T-helper 17 cell (primary cell): ENCODE data around the gene NUMB. TPM values are rescaled to one million over a fixed set of nuclear protein-coding genes. Genes with fewer than 3 reads are reported as not detected.
"Not testable (repeated sequence)": the region's sequence is repeated elsewhere in the genome, so short reads cannot be mapped to it uniquely, and the experiment has no call there.

Experiments
- ATAC-seq: fragments of 150-1000 bp; cut with Tn5 transposase; 2 replicates; pipeline ENCODE4 v1.10.0; 2021; ENCODE audit warnings: mild to moderate bottlenecking, moderate library complexity
- DNase-seq, 3 donors: peaks; one replicate each; pipeline versions ENCODE4 v3.0.0 to v3.0.0-alpha.2; 2020 to 2021
- H3K9me3 ChIP-seq: one replicate; pipeline ENCODE4 v1.7.0; 2013; ENCODE audit warnings: low read length, mild to moderate bottlenecking; ENCODE audit not compliant: control insufficient read depth, poor library complexity, severe bottlenecking
- H3K27ac Mint-ChIP-seq: one replicate; pipeline ENCODE4 v1.8.0; 2022; ENCODE audit warnings: mild to moderate bottlenecking, moderate library complexity, mixed read lengths
- H3K27me3 Mint-ChIP-seq: one replicate; pipeline ENCODE4 v1.8.0; 2022; ENCODE audit warnings: mixed read lengths
- H3K36me3 Mint-ChIP-seq: one replicate; pipeline ENCODE4 v1.8.0; 2022; ENCODE audit warnings: low read depth, mixed read lengths
- H3K4me1 Mint-ChIP-seq: one replicate; pipeline ENCODE4 v1.8.0; 2022; ENCODE audit warnings: mild to moderate bottlenecking, mixed read lengths
- H3K4me3 Mint-ChIP-seq: one replicate; pipeline ENCODE4 v1.8.0; 2022; ENCODE audit warnings: mild to moderate bottlenecking, moderate library complexity, mixed read lengths
- total RNA-seq, 4 donors: library from RNA in 2 of 4; stranded (reverse) in 2 of 4; gene quantifications; one replicate each; pipeline ENCODE4 v1.2.3 and lab custom pipeline; 2022 to 2026

Gene NUMB
- total RNA-seq, 2 donors from 2014 or later = 38.8 to 45.7 TPM

DNA sequence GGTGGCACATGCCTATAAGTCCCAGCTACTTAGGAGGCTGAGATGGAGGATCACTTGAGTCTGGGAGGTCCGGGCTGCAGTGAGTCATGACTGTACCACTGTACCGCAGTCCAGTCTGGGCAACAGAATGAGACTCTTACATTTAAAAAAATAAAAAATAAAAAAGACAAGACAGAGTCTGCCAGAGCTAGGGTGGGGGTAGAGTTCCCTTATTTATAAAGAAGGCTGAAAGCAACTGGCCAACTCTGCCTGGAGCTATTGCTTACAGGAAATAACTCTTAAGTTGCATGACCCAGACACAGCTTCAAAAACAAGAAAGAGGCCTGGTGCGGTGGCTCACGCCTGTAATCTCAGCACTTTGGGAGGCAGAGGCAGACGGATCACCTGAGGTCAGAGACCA is 31.5 kb downstream of the NUMB start:
- H3K4me1 Mint-ChIP-seq = peaks cover 20% of the 10 kb centered on the region
- no peaks in the 10 kb centered on the region for H3K9me3 ChIP-seq
- no peaks in the 10 kb centered on the region for H3K36me3 Mint-ChIP-seq
- H3K27me3 Mint-ChIP-seq = no peaks in the 10 kb centered on the region
- DNase-seq (no peak), ATAC-seq (no peak)
- H3K4me3 Mint-ChIP-seq = no peak overlapping the region
- H3K27ac Mint-ChIP-seq = peak overlapping the region; percentile 19

- H3K27ac Mint-ChIP-seq = peak overlapping the region; percentile 53
- H3K27me3 Mint-ChIP-seq = no peaks in the 10 kb centered on the region
- H3K4me3 Mint-ChIP-seq = no peak overlapping the region
- no peaks in the 10 kb centered on the region for H3K9me3 ChIP-seq
- H3K4me1 Mint-ChIP-seq = peaks cover 26% of the 10 kb centered on the region
- H3K36me3 Mint-ChIP-seq = no peaks in the 10 kb centered on the region
- no peak for DNase-seq
- no peak for ATAC-seq
These were observed 33.9 kb downstream of the NUMB start for GRCh38 chr14:73424453-73424852.

DNA sequence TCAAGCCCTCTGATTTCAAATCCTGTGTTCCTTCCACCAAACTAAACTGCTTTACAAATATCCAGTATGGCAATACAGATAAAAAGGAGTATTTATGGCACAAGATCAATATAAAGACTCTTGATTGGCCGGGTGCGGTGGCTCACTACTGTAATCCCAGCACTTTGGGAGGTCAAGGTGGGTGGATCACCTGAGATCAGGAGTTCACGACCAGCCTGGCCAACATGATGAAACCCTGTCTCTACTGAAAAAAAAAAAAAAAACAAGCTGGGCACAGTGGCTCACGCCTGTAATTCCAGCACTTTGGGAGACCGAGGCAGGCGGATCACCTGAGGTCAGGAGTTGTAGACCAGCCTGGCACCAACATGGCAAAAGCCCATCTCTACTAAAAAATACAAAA is 35.3 kb downstream of the NUMB start:
- H3K27ac Mint-ChIP-seq, H3K36me3 Mint-ChIP-seq, DNase-seq, H3K4me3 Mint-ChIP-seq, H3K27me3 Mint-ChIP-seq, H3K9me3 ChIP-seq, ATAC-seq: not testable (repeated sequence)
- peaks cover 19% of the 10 kb centered on the region for H3K4me1 Mint-ChIP-seq

DNA sequence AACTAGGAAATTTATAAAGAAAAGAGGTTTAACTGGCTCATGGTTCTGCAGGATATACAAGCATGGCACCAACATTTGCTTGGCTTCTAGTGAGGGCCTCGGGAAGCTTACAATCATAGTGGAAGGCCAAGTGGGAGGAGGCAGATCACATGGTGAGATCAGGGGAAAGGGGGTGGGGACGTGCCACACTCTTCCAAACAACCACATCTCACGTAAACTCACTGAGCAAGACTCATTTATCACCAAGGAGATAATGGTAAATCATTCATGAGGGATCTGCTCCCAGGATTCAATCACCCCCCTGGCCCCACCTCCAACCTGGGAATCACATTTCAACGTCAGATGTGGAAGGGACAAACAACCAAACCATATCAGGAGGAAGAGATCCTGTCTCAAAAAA is 35.8 kb downstream of the NUMB start:
- Mint-ChIP-seq H3K4me1 (peaks cover 19% of the 10 kb centered on the region), H3K36me3 (no peaks in the 10 kb centered on the region), H3K4me3 (no peak overlapping the region), H3K27ac (no peak overlapping the region), H3K27me3 (no peaks in the 10 kb centered on the region)
- no peak for ATAC-seq
- DNase-seq = no peak
- no peaks in the 10 kb centered on the region for H3K9me3 ChIP-seq

DNA sequence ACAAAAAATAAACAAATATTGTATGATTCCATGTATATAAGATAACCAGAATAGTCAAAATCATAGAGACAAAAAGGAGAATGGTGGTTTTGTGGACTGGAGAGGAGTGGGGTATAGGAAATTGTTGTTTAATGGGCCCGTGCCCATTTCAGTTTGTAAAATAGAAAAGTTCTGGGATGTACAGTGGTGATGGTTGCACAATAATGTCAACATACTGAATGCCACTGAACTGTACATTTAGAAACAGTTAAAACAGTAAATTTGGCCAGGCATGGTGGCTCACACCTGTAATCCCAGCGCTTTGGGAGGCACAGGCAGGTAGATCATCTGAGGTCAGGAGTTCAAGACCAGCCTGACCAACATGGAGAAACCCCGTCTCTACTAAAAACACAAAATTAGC is 40.1 kb downstream of the NUMB start:
- Mint-ChIP-seq H3K27ac (no peak overlapping the region), H3K27me3 (no peaks in the 10 kb centered on the region), H3K36me3 (no peaks in the 10 kb centered on the region), H3K4me3 (no peak overlapping the region), H3K4me1 (peaks cover 16% of the 10 kb centered on the region)
- DNase-seq (no peak), ATAC-seq (no peak)
- H3K9me3 ChIP-seq = no peaks in the 10 kb centered on the region

GRCh38 chr14:73406248-73406647 is 52.1 kb downstream of the NUMB start:
- not testable (repeated sequence) for H3K9me3 ChIP-seq, H3K4me3 Mint-ChIP-seq, H3K27ac Mint-ChIP-seq, H3K4me1 Mint-ChIP-seq, H3K36me3 Mint-ChIP-seq, H3K27me3 Mint-ChIP-seq, DNase-seq, ATAC-seq

- peaks cover 7% of the 10 kb centered on the region for H3K4me1 Mint-ChIP-seq
- ATAC-seq (no peak), DNase-seq (no peak)
- H3K9me3 ChIP-seq = no peaks in the 10 kb centered on the region
- H3K27me3 Mint-ChIP-seq = no peaks in the 10 kb centered on the region
- no peak overlapping the region for H3K4me3 Mint-ChIP-seq
- peaks cover 2% of the 10 kb centered on the region for H3K36me3 Mint-ChIP-seq
- no peak overlapping the region for H3K27ac Mint-ChIP-seq
These were observed 55.1 kb downstream of the NUMB start for GRCh38 chr14:73403181-73403752.

DNA sequence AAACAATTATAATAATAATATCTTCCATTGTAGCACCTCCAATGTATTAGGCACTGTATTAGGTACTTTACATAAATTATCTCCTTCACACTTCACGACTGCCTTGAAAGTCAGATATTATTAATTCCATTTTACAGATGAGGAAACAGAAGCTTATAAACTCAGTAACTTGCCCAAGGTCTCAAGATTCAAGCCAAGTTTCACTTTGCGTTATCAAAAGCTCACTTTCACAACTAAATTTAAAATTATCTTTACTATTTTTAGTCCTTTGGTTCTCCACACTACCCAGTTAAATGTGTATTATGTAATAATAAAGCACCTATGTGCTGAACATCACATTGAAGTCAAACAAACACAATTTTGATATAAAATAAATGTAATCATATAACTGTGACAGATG is 55.8 kb downstream of the NUMB start:
- Mint-ChIP-seq H3K4me1 (peaks cover 10% of the 10 kb centered on the region), H3K27me3 (no peaks in the 10 kb centered on the region), H3K4me3 (no peak overlapping the region), H3K27ac (no peak overlapping the region), H3K36me3 (peaks cover 2% of the 10 kb centered on the region)
- ATAC-seq (no peak), DNase-seq (no peak)
- no peaks in the 10 kb centered on the region for H3K9me3 ChIP-seq

- no peaks in the 10 kb centered on the region for H3K9me3 ChIP-seq
- peaks cover 5% of the 10 kb centered on the region for H3K36me3 Mint-ChIP-seq
- peaks cover 17% of the 10 kb centered on the region for H3K4me1 Mint-ChIP-seq
- H3K27me3 Mint-ChIP-seq = no peaks in the 10 kb centered on the region
- DNase-seq (no peak), ATAC-seq (no peak)
- no peak overlapping the region for H3K4me3 Mint-ChIP-seq
- no peak overlapping the region for H3K27ac Mint-ChIP-seq
These were observed 60.5 kb downstream of the NUMB start for GRCh38 chr14:73397810-73398209.

GRCh38 chr14:73394317-73394716 is 64.0 kb downstream of the NUMB start:
- H3K27me3 Mint-ChIP-seq = no peaks in the 10 kb centered on the region
- peaks cover 2% of the 10 kb centered on the region for H3K36me3 Mint-ChIP-seq
- ATAC-seq (no peak), DNase-seq (no peak)
- no peaks in the 10 kb centered on the region for H3K9me3 ChIP-seq
- H3K4me1 Mint-ChIP-seq = peaks cover 14% of the 10 kb centered on the region
- no peak overlapping the region for H3K27ac Mint-ChIP-seq
- no peak overlapping the region for H3K4me3 Mint-ChIP-seq

GRCh38 chr14:73393375-73393774 is 65.0 kb downstream of the NUMB start:
- peaks cover 2% of the 10 kb centered on the region for H3K36me3 Mint-ChIP-seq
- no peaks in the 10 kb centered on the region for H3K27me3 Mint-ChIP-seq
- ATAC-seq (no peak), DNase-seq (no peak)
- no peaks in the 10 kb centered on the region for H3K9me3 ChIP-seq
- H3K4me3 Mint-ChIP-seq = no peak overlapping the region
- H3K4me1 Mint-ChIP-seq = peaks cover 14% of the 10 kb centered on the region
- peak overlapping the region; percentile 60 for H3K27ac Mint-ChIP-seq

DNA sequence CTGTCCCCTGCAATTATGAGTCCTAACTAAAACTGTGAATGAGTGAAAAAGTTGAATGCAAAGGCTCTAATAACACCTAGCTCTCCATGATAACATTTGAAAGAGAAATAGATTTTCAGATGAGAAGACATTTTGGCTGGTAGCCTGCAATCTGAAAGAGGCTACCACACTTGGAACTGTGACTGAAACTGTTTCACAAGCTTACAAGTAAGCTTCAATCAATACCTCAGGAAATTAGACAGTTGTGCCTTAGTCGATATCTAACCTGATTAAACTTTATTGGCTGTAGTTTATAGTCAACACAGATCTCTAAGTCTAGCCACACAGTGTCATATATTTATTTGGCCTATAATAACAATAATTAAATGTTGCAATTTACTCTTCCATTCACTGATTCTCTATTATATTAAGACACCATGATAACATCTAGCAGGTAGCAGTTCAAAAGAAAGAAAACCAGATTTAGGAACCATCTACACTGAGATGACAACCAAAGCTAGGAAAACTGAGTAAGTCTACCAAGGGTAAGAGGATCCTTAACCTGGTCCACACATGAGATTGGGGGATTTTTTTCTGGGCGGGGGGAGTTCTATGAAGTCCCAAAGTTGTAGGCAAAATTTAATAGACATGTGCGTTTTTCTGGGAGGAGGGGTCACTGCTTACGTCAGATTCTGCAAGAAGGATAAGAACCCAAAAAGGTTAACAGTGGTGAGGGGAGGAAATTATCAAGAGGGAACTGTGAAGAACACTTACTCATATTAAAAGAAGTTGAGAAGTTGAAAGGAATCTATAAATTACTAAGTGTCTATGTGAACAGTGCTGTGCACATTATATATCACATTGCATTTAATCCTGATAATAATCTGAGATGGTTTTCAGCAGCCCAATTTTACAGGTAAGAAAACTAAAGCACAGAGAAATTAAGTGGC is 65.8 kb downstream of the NUMB start:
- no peaks in the 10 kb centered on the region for H3K9me3 ChIP-seq
- ATAC-seq (no peak), DNase-seq (no peak)
- Mint-ChIP-seq H3K36me3 (peaks cover 2% of the 10 kb centered on the region), H3K27me3 (no peaks in the 10 kb centered on the region), H3K27ac (peak overlapping the region; percentile 60), H3K4me3 (no peak overlapping the region), H3K4me1 (peaks cover 12% of the 10 kb centered on the region)

- not testable (repeated sequence) for H3K4me3 Mint-ChIP-seq, H3K4me1 Mint-ChIP-seq, H3K27ac Mint-ChIP-seq, DNase-seq, H3K36me3 Mint-ChIP-seq, ATAC-seq, H3K9me3 ChIP-seq, H3K27me3 Mint-ChIP-seq
These were observed 70.5 kb downstream of the NUMB start for GRCh38 chr14:73387860-73388259.

DNA sequence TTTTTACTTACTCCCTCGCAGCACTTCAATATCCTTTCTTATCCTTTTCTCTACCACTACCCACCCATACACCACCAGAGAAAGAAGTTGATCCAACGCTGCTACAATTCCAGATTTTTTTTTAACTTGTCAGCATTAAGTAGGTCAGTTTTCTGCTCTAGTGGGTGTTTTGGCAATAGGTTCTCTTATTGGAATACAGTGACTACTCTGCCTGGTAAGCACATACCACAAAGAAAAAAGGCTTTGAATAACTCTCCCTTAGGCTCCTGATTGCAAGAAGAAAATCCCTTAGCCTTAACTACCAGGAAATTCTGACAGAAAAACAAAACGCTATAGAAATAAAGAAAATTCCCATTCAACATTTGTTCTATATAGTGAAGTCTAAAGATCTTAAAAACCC is 72.0 kb downstream of the NUMB start:
- H3K36me3 Mint-ChIP-seq = no peaks in the 10 kb centered on the region
- H3K27me3 Mint-ChIP-seq = no peaks in the 10 kb centered on the region
- H3K27ac Mint-ChIP-seq = no peak overlapping the region
- ATAC-seq = no peak
- H3K4me1 Mint-ChIP-seq = no peaks in the 10 kb centered on the region
- no peak overlapping the region for H3K4me3 Mint-ChIP-seq
- H3K9me3 ChIP-seq = no peaks in the 10 kb centered on the region
- no peak for DNase-seq
